Thyroid gland (tissue), 4 donors: ENCODE measurements around the gene ZNF274. TPM values are rescaled to one million over a fixed set of nuclear protein-coding genes. Genes with fewer than 3 reads are reported as not detected.

ENCODE experiments used
- DNase-seq, 2 donors: peaks; one replicate each; pipeline ENCODE4 v3.0.0-alpha.2; 2019
- H3K27ac ChIP-seq, 3 donors: fragments of 200-600 bp; sonication (generic); 1 replicate in 2 of 3; 2 replicates in 1 of 3; pipeline ENCODE4 v1.5.1; 2016 to 2019; ENCODE audit warnings: mild to moderate bottlenecking in 1 of 3, moderate library complexity in 1 of 3
- H3K27me3 ChIP-seq: fragments of 200-600 bp; sonication (generic); one replicate; pipeline ENCODE4 v1.5.1; 2019
- H3K36me3 ChIP-seq, 2 donors: fragments of 200-600 bp; sonication (generic); one replicate each; pipeline ENCODE4 v1.5.1; 2016 to 2019
- H3K4me1 ChIP-seq, 2 donors: fragments of 200-600 bp; sonication (generic); one replicate each; pipeline ENCODE4 v1.5.1; 2017 to 2019
- H3K4me3 ChIP-seq, 3 donors: fragments of 200-600 bp; sonication (generic); replicated peaks in 1 of 3; 1 replicate in 2 of 3; 2 replicates in 1 of 3; pipeline ENCODE4 v1.5.1; 2016; ENCODE audit warnings: mild to moderate bottlenecking in 1 of 3
- H3K9me3 ChIP-seq: fragments of 200-600 bp; sonication (generic); one replicate; pipeline ENCODE4 v1.5.1; 2017
- POLR2A ChIP-seq, 2 donors: fragments of 450-650 bp; IDR thresholded peaks; one replicate each; pipeline ENCODE4 v1.6.1; 2017; ENCODE audit warnings: antibody characterized with exemption in 2 of 2, mild to moderate bottlenecking in 2 of 2, moderate library complexity in 1 of 2
- WGBS, 2 donors: methylation state at CpG; one replicate each; pipeline ENCODE4 v1.1.5; 2017; 5-methylcytosine and 5-hydroxymethylcytosine counted together
- intact Hi-C: fragments of 100-400 bp; cut with DNase I; formaldehyde crosslinking; loops from one replicate; pipeline ENCODE4 v1.15.1; 2023
- total RNA-seq, 4 donors: library from RNA; depleted of rRNA; stranded (reverse); fragments of >200 nt; gene quantifications; one replicate each; pipeline ENCODE4 v1.2.3, GENCODE V29; 2016
- TF ChIP-seq, protein P1 (sequence below), 6 experiments: fragments of 200-600 bp in 3 of 6; fragments of 450-650 bp in 3 of 6; sonication (generic) in 3 of 6; IDR thresholded peaks; one replicate each; pipeline ENCODE4 v1.5.1; 2016 to 2019; ENCODE audit warnings: antibody characterized with exemption in 6 of 6, mild to moderate bottlenecking in 2 of 6, inconsistent platforms in 1 of 6, moderate library complexity in 1 of 6

Gene ZNF274
- total RNA-seq, 4 donors from 2014 or later = 43.0 to 75.3 (median 49.9) TPM

DNA sequence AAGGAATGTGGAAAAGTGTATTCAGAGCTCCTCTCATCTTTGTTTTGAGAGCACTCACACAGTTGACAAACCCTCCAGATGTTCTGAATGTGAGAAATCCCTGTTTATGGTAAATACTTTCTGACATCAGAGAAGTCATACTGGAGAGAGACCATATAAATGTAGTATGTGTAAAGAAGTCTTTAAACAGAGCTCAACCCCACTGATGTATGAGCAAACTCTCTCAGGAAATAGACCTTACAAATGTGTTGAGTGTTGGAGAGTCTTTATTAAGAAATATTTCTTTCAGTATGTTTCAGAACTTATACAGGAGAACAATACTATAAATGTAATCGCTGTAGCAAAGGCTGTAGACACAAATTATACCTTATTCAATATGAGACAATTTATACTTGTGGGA is 16.6 kb upstream of the ZNF274 start:
- Histone ChIP-seq H3K36me3 (no peaks in the 10 kb centered on the region), H3K27ac (no peak overlapping the region), H3K27me3 (no peaks in the 10 kb centered on the region), H3K9me3 (no peaks in the 10 kb centered on the region), H3K4me3 (no peak overlapping the region), H3K4me1 (no peaks in the 10 kb centered on the region)
- intact Hi-C loops = no loop called here
- 83 to 92% methylated on average over 1 of the region's 1 CpG for WGBS, 2 donors
- TF ChIP-seq POLR2A (IDR thresholded peaks at IDR 0.05) = no peak
- DNase-seq = no peak

DNA sequence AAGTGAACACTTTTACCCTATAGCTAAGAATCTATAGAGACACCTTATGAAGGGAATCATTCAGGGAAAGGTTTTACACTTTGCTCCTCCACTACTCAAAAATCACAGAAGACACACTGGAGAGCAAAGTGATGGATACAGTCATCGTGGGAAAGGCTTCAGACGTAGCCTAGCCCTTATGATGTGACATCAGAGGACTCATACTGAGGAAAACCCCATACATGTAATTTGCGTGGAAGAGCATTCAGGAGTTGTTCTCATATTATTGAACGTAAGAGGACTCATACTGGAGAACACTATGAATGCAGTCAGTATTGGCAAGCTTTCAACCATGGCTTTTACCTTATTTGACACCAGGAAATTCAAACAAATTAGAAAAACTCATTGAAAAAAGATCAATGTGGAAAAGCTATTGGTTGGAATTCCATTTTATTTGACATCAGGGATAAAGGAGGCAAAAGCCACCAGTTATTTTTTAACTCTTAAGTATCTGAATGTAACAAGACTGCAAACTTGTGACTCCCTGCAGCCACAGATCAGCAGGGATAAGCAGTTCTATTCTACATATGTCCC is 16.1 kb upstream of the ZNF274 start:
- intact Hi-C loops = no loop called here
- Histone ChIP-seq H3K9me3 (no peaks in the 10 kb centered on the region), H3K27me3 (no peaks in the 10 kb centered on the region), H3K36me3 (no peaks in the 10 kb centered on the region), H3K27ac (no peak overlapping the region), H3K4me3 (no peak overlapping the region), H3K4me1 (no peaks in the 10 kb centered on the region)
- WGBS, 2 donors = 59 to 65% methylated on average over 4 of the region's 4 CpGs
- no peak for DNase-seq
- TF ChIP-seq, protein P1, sequence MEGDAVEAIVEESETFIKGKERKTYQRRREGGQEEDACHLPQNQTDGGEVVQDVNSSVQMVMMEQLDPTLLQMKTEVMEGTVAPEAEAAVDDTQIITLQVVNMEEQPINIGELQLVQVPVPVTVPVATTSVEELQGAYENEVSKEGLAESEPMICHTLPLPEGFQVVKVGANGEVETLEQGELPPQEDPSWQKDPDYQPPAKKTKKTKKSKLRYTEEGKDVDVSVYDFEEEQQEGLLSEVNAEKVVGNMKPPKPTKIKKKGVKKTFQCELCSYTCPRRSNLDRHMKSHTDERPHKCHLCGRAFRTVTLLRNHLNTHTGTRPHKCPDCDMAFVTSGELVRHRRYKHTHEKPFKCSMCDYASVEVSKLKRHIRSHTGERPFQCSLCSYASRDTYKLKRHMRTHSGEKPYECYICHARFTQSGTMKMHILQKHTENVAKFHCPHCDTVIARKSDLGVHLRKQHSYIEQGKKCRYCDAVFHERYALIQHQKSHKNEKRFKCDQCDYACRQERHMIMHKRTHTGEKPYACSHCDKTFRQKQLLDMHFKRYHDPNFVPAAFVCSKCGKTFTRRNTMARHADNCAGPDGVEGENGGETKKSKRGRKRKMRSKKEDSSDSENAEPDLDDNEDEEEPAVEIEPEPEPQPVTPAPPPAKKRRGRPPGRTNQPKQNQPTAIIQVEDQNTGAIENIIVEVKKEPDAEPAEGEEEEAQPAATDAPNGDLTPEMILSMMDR (IDR thresholded peaks at IDR 0.05) = no peak
- no peak for TF ChIP-seq POLR2A (IDR thresholded peaks at IDR 0.05)

DNA sequence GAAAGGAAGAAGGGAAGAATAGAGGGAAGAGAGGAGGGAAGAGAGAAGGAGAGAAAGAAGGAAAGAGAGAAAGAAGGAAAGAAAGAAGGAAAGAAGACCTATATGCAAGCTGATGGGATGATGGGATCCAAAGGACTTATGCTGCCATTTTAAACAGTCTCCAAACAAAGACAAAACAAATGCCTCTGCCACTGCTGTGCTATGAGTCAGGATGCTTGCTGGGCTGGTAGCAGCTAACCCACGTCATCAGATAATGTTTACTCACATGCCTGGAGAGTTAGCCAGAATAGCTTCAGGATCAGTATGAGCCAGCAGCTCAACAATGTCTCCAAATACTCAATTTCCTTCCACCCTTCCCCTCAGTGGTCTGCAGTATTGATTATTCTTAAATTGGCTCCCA is 12.0 kb upstream of the ZNF274 start:
- intact Hi-C loops = no loop called here

DNA sequence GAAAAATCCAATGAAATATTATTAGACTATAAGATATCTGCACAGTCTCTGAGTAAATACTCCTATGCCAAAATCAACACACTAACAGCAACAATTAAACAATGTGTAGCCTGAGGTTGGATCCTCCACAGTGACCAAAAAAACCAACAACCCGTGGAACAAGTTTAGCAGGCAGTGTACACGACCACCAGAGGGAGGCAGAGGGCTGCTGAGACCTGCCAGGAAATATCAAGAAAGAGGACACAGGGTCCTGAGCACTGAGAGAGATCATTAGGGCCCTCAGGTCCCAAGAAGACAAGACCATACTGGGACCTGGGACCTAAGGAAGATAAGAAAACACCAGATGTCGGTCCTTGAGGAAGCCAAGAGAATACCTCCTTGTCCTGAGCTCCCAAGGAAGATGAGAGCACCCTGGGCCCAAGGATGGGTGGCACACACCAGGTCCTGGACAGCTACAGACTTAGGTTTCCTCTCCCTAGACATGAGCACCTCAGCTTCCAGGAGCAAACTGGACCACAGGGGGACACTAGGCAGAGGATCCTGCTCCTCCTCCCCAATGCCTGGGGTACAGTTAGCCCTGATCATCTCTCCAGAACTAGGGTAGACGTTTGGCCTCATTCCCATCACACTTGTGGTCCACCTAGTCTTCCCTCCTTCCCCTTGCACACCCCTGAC is 822 bp upstream of the ZNF274 start:
- peak overlapping the region in 2 of 3 donors; percentile 15 to 83 for H3K4me3 ChIP-seq

More for the DNA sequence above, 12.0 kb upstream of the ZNF274 start:
- Histone ChIP-seq H3K36me3 (no peaks in the 10 kb centered on the region), H3K9me3 (no peaks in the 10 kb centered on the region), H3K27me3 (no peaks in the 10 kb centered on the region), H3K27ac (no peak overlapping the region), H3K4me3 (no peak overlapping the region), H3K4me1 (no peaks in the 10 kb centered on the region)
- no peak for DNase-seq
- TF ChIP-seq, protein P1 (IDR thresholded peaks at IDR 0.05) = no peak
- no peak for TF ChIP-seq POLR2A (IDR thresholded peaks at IDR 0.05)
- 45 to 59% methylated on average over 1 of the region's 1 CpG for WGBS, 2 donors

DNA sequence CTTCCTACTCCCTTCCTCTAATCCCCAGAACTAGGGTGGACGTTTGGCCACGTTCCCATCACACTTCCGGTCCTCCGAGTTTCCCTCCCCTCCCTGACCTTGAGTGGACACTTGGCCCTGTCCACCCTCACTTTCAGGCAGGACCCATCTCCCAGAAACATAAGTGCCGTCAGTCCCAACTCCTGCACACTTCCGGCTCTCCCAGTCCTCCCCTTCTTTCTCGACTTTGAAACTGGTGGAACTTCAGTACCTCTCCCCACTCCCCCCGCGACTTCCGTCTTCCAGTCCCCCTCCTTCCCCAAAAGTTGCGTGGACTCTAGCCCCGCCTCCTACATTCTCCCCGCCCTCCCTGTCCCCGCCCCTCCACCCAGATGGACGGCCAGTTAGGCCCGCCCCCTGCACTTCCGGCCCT is 278 bp upstream of the ZNF274 start:
- Histone ChIP-seq H3K27me3 (no peaks in the 10 kb centered on the region), H3K36me3 (peaks cover 24 to 30% of the 10 kb centered on the region in 2 donors), H3K4me1 (peaks cover 0 to 10% of the 10 kb centered on the region in 2 donors), H3K4me3 (peak overlapping the region in 2 of 3 donors; percentile 15 to 83), H3K9me3 (no peaks in the 10 kb centered on the region), H3K27ac (peak overlapping the region; percentile 98 to 99 (median 99))
- TF ChIP-seq, protein P1 (IDR thresholded peaks at IDR 0.05) = no peak
- no peak for TF ChIP-seq POLR2A (IDR thresholded peaks at IDR 0.05)
- intact Hi-C loops = no loop called here
- no peak for DNase-seq
- 4 to 6% methylated on average over 17 of the region's 17 CpGs for WGBS, 2 donors

More for the DNA sequence above, 822 bp upstream of the ZNF274 start:
- DNase-seq = peak; percentile 49 to 57
- 26 to 30% methylated on average over 4 of the region's 4 CpGs for WGBS, 2 donors
- Histone ChIP-seq H3K27me3 (no peaks in the 10 kb centered on the region), H3K9me3 (no peaks in the 10 kb centered on the region), H3K4me1 (peaks cover 0 to 10% of the 10 kb centered on the region in 2 donors), H3K36me3 (peaks cover 18 to 24% of the 10 kb centered on the region in 2 donors), H3K27ac (peak overlapping the region; percentile 98 to 99 (median 99))
- no peak for TF ChIP-seq POLR2A (IDR thresholded peaks at IDR 0.05)
- TF ChIP-seq, protein P1 (IDR thresholded peaks at IDR 0.05) = peak in 5 of 6 experiments; percentile 17 to 37 (median 31)
- intact Hi-C loops = no loop called here
